ENCODE measurements around the gene SERPINA9.

GRCh38 chr14:94473666-94474410 is 2.2 kb downstream of the SERPINA9 start:
- no peak for TF ChIP-seq CTCF (IDR thresholded peaks at IDR 0.05; ENCODE audit: poor library complexity)
- no peak for TF ChIP-seq EZH2 (IDR thresholded peaks at IDR 0.05; ENCODE audit: borderline replicate concordance)
- TF ChIP-seq EZH2phosphoT487 (IDR thresholded peaks at IDR 0.05; ENCODE audit: low read depth, severe bottlenecking, unreplicated experiment): no peak

Measured in hepatocyte (in vitro differentiated cells).